ENCODE measurements around the gene RBM47.

RBM47 gene

DNA sequence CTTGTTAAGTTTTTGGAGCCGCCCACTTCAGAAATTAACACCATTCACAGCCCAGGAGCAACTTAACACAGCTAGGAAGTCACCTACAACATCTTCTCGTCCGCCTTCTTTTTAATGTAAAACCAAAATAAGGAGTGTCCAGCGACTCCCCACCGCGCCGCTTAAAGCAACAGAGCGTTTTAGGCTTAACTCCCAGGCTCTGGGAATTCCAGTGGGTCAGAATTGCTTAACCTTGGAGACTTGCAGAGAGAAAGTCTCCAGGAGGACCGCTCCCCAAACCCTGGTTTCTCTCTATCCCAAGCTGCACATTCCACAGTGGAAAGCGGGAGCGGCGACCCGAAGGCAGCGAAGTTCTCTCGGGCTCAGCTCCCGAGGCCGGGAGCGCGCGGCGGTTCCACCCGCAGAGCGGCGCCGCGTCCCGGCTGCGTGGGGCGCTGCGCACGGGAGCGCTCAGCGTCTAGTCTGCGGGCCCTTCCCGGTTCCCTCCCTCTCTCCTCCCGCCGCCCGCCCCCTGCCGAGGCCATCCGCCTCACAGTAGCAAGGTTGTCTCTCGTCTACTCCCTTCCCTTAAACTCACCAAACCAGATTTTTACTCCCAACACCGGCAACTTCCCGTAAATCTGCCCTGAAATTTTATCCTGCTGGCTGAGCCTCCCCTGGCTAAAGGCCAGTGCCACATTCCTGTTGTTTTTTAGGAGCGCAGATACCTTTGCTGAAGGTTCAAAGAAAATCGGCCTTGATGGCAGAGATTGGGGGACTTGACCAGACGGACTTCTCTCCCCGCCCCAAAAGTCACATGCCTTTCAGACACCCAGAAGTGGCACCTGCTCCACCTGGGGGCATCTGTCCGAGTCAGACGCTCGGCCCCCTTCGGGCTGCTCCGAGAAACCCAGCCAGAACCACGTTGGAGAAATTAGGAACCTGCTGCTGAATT, at the start of gene RBM47:
Gene RBM47 (minus strand): TSS at position 464 of the 934 bp plus-strand sequence. CDS start 190,971 bp downstream, outside the sequence.
- no peaks in the 10 kb centered on the region for H3K36me3 ChIP-seq (ENCODE audit: control insufficient read depth in 1 of 2, insufficient read depth in 2 of 2, low read length in 2 of 2)
- peak within 1 kb of the TSS; percentile 68 to 75 for H3K4me3 ChIP-seq (ENCODE audit: low read depth in 1 of 2, low read length in 2 of 2)
- H3K27ac ChIP-seq (ENCODE audit: low read length), result peak within 1 kb of the TSS; percentile 72

DNA sequence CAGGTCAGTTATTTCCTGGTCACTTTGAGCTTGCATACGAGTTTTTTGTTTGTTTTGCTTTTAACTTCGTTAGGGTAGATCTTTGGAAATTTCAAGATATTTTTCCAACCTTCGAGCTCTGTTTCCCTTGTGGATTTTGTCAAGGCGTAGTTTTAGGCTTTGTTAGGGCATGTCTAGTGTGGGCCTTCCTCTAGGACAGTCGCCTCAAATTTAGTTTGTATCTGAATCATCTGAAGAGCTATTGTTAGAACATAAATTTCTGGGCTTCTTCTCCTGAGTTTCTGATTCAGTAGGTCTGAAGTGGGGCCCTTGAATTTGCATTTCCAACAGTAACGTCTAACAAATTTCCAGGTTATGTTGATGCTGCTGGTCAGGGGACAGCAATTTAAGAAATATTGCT, 48.8 kb upstream of the RBM47 start:
- no peaks in the 10 kb centered on the region for H3K36me3 ChIP-seq (ENCODE audit: control insufficient read depth in 1 of 2, insufficient read depth in 2 of 2, low read length in 2 of 2)
- no peaks in the 10 kb centered on the region for H3K9me3 ChIP-seq (ENCODE audit: control insufficient read depth in 1 of 2, low read length in 2 of 2)

More for the DNA sequence above, at the start of gene RBM47:
- Histone ChIP-seq H3K9me3 (ENCODE audit: control insufficient read depth in 1 of 2, low read length in 2 of 2) (no peaks in the 10 kb centered on the region), H3K4me1 (ENCODE audit: control insufficient read depth in 1 of 2, insufficient read depth in 2 of 2, low read length in 2 of 2) (peaks cover 3 to 8% of the 10 kb centered on the region in 2 donors), H3K27me3 (ENCODE audit: low read depth, low read length) (no peaks in the 10 kb centered on the region)

DNA sequence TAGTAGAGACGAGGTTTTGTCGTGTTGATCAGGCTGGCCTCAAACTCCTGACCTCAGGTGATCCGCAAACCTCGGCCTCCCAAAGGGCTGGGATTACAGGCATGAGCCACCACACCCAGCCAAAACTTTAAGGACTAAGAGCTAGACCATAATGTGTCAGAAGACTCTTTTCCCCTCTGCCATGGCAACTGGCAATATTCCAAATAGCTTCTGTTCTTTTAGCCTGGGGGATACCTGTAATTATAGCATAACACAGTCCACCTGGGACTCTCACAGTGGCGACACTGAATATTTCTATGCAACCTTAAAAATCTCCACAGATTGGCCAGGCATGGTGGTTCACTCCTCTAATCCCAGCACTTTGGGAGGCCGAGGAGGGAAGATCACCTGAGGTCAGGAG, 45.5 kb upstream of the RBM47 start:
- Histone ChIP-seq H3K4me1 (ENCODE audit: control insufficient read depth in 1 of 2, insufficient read depth in 2 of 2, low read length in 2 of 2) (peaks cover 0 to 4% of the 10 kb centered on the region in 2 donors), H3K36me3 (ENCODE audit: control insufficient read depth in 1 of 2, insufficient read depth in 2 of 2, low read length in 2 of 2) (no peaks in the 10 kb centered on the region), H3K4me3 (ENCODE audit: low read depth in 1 of 2, low read length in 2 of 2) (no peak overlapping the region), H3K27me3 (ENCODE audit: low read depth, low read length) (no peaks in the 10 kb centered on the region), H3K9me3 (ENCODE audit: control insufficient read depth in 1 of 2, low read length in 2 of 2) (no peaks in the 10 kb centered on the region), H3K27ac (ENCODE audit: low read length) (no peak overlapping the region)

More for the DNA sequence above, 48.8 kb upstream of the RBM47 start:
- H3K27ac ChIP-seq (ENCODE audit: low read length), result no peak overlapping the region
- H3K4me3 ChIP-seq (ENCODE audit: low read depth in 1 of 2, low read length in 2 of 2), result no peak overlapping the region
- H3K4me1 ChIP-seq (ENCODE audit: control insufficient read depth in 1 of 2, insufficient read depth in 2 of 2, low read length in 2 of 2), result no peaks in the 10 kb centered on the region
- no peaks in the 10 kb centered on the region for H3K27me3 ChIP-seq (ENCODE audit: low read depth, low read length)

DNA sequence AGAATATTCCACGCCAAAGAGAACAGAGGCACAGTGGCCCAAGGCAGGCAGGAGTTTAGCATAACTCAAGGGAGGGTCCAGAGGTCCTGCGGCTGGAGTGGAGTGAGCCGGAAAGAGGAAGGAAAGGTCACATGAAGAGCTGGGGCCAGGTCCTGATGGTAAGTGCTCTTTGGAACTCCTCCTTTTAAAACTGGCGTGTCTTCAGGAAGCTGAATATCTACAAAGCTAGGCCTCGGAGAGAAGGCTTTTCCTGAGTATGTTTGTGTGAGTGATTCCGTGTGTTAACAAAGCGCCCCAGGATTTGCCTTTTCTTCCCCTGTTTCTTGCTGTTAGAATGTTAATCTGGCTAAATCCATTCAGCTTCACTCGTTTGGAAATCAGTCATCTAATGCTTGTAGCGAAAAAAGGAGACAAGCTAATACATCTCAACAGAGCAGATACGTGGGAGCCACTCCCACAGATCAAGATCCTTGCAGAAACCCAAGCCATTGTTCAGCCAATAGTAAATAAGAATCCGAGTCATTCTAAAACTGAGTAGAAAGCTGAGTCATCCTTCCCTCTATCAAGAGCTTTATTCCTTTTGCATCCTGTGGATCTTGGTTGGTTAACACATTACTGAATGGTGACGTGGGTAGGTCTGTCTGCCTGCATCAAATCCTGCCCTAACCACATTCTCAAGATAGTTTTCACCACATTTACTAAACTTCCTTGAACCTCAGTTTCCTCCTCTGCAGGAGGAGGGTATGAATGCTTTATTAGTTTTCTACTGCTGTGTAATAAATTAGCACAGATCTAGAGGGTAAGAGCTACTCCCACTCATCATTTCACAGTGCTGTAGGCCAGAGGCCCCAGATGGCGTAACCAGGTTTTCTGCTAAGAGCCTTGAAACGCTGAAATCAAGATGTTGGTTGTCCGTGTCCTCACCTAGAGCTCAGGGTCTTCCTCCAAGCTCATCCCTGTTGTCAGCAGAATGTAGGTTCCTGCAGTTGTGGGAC, 43.2 kb upstream of the RBM47 start:
- Histone ChIP-seq H3K36me3 (ENCODE audit: control insufficient read depth in 1 of 2, insufficient read depth in 2 of 2, low read length in 2 of 2) (no peaks in the 10 kb centered on the region), H3K27ac (ENCODE audit: low read length) (no peak overlapping the region), H3K9me3 (ENCODE audit: control insufficient read depth in 1 of 2, low read length in 2 of 2) (no peaks in the 10 kb centered on the region)

DNA sequence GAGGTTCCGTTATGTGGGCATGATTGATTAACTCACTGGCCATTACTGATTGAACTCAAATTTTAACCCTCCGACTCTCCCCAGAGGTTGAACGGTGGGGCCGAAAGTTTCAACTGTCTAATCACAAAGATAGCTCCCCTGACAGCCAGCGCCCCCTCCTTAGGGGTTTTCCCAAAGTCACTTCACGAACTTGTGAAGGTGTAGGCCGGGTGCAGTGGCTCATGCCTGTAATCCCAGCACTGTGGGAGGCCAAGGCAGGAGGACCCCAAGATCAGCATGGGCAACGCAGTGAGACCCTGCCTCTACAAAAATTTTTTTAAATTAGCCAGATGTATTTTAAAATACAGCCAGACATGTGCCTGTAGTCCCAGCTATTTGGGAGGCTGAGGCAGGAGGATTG, 39.8 kb upstream of the RBM47 start:
- Histone ChIP-seq H3K27ac (ENCODE audit: low read length) (no peak overlapping the region), H3K9me3 (ENCODE audit: control insufficient read depth in 1 of 2, low read length in 2 of 2) (no peaks in the 10 kb centered on the region), H3K4me3 (ENCODE audit: low read depth in 1 of 2, low read length in 2 of 2) (no peak overlapping the region), H3K4me1 (ENCODE audit: control insufficient read depth in 1 of 2, insufficient read depth in 2 of 2, low read length in 2 of 2) (peaks cover 0 to 4% of the 10 kb centered on the region in 2 donors), H3K27me3 (ENCODE audit: low read depth, low read length) (no peaks in the 10 kb centered on the region), H3K36me3 (ENCODE audit: control insufficient read depth in 1 of 2, insufficient read depth in 2 of 2, low read length in 2 of 2) (no peaks in the 10 kb centered on the region)

More for the DNA sequence above, 43.2 kb upstream of the RBM47 start:
- H3K4me1 ChIP-seq (ENCODE audit: control insufficient read depth in 1 of 2, insufficient read depth in 2 of 2, low read length in 2 of 2), result peaks cover 0 to 4% of the 10 kb centered on the region in 2 donors
- H3K27me3 ChIP-seq (ENCODE audit: low read depth, low read length), result no peaks in the 10 kb centered on the region
- no peak overlapping the region for H3K4me3 ChIP-seq (ENCODE audit: low read depth in 1 of 2, low read length in 2 of 2)

DNA sequence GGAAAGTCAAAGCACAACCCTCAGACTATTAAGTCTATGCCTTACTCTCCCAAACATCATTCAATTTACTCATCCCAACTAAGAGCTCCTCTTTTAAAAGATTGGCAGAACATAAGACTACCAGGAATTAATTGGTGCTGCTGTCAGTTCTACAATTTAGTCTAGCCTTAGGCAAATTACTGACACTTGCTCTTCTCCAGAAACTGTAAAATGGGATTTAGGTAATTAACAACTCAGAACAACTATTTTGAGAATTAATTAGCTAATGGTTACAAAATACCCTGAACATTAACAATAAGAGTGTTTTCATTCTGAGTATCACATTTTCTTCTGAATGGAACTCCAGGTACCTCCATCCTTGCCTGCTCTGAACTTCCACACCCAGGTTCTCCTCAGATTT, 36.2 kb upstream of the RBM47 start:
- Histone ChIP-seq H3K27ac (ENCODE audit: low read length) (no peak overlapping the region), H3K4me1 (ENCODE audit: control insufficient read depth in 1 of 2, insufficient read depth in 2 of 2, low read length in 2 of 2) (no peaks in the 10 kb centered on the region), H3K4me3 (ENCODE audit: low read depth in 1 of 2, low read length in 2 of 2) (no peak overlapping the region)

DNA sequence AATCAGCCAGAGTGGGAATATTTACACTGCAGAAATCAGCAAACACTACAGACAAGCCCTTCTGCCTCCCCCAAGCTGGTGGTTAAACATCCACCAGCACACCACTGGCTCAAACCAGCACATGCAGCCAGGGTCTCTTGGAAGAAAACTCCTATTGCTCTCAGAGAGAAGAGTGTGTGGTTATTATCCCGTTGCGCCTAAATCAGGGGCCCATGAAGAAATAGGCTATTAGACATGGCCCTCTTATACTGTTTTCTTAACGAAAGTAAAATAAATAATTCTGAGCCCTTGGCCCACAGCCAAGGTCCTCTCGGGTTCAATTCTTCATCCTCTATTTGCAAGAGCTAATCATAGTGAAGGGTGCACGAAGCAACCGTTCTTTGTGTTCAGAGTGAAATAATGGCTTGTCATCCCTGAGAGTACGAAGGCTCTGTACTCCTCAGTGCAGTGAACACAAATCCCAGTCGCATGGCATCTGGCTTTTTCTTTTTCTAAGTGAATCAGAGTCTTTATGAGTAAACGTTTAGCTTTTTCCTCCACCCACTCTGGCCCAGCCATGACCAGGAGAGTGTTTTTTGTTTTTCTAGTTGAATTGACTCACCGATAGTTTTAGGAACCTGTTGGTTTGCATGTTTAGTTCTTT, 33.4 kb upstream of the RBM47 start:
- no peak overlapping the region for H3K27ac ChIP-seq (ENCODE audit: low read length)
- H3K36me3 ChIP-seq (ENCODE audit: control insufficient read depth in 1 of 2, insufficient read depth in 2 of 2, low read length in 2 of 2), result no peaks in the 10 kb centered on the region
- H3K4me1 ChIP-seq (ENCODE audit: control insufficient read depth in 1 of 2, insufficient read depth in 2 of 2, low read length in 2 of 2), result no peaks in the 10 kb centered on the region
- no peaks in the 10 kb centered on the region for H3K9me3 ChIP-seq (ENCODE audit: control insufficient read depth in 1 of 2, low read length in 2 of 2)
- no peak overlapping the region for H3K4me3 ChIP-seq (ENCODE audit: low read depth in 1 of 2, low read length in 2 of 2)
- H3K27me3 ChIP-seq (ENCODE audit: low read depth, low read length), result no peaks in the 10 kb centered on the region

More for the DNA sequence above, 36.2 kb upstream of the RBM47 start:
- H3K36me3 ChIP-seq (ENCODE audit: control insufficient read depth in 1 of 2, insufficient read depth in 2 of 2, low read length in 2 of 2), result no peaks in the 10 kb centered on the region
- H3K27me3 ChIP-seq (ENCODE audit: low read depth, low read length), result no peaks in the 10 kb centered on the region
- H3K9me3 ChIP-seq (ENCODE audit: control insufficient read depth in 1 of 2, low read length in 2 of 2), result no peaks in the 10 kb centered on the region

DNA sequence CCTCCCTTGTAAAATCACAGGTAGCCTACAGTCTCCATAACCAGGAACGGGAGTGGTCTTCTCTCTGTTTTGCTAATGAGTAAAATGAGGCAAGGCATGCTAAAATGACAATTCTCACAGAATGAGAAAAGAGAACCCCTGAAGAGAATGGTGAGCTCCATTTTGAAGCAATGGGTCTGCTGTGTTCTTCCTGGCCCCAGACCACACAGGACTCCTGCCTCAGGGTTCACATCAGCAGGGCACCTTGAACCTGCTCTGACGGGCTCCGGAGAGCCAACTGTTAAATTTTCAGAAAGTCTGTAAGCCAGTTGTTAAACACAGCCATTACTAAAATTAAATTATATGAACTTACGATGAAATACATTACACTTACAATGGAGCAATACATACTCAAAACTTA, 32.1 kb upstream of the RBM47 start:
- Histone ChIP-seq H3K4me1 (ENCODE audit: control insufficient read depth in 1 of 2, insufficient read depth in 2 of 2, low read length in 2 of 2) (no peaks in the 10 kb centered on the region), H3K36me3 (ENCODE audit: control insufficient read depth in 1 of 2, insufficient read depth in 2 of 2, low read length in 2 of 2) (no peaks in the 10 kb centered on the region), H3K27me3 (ENCODE audit: low read depth, low read length) (no peaks in the 10 kb centered on the region), H3K4me3 (ENCODE audit: low read depth in 1 of 2, low read length in 2 of 2) (no peak overlapping the region), H3K9me3 (ENCODE audit: control insufficient read depth in 1 of 2, low read length in 2 of 2) (no peaks in the 10 kb centered on the region), H3K27ac (ENCODE audit: low read length) (no peak overlapping the region)

DNA sequence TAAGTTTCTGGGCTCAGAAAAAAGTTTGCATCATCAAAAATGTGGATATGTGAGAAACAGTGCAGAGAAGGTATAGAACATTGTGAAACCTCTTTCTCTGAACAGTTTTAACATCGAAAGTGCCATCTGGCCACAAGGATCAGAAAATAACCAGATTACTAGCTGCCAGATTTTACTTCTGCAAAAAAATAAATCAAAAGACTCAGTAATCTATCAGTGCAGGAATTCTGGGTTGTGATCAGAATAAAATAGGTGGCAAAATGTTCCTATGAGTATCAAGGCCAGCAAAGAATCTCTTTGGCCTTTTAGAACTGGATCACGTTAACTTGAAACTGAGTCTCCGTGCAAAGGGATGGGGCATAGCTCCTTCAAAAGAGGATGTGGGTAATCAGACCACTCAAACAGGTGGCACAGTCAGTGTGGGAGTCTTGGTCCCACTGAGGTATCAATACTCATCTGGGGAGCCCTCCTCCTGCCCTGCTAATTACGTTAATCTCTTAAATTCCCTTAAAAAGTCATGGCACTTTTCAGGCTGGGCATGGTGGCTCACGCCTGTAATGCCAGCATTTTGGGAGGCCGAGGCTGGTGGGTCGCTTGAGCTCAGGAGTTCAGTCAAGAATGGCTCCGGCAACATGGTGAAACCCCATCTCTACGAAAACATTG, 26.7 kb upstream of the RBM47 start:
- no peak overlapping the region for H3K4me3 ChIP-seq (ENCODE audit: low read depth in 1 of 2, low read length in 2 of 2)
- no peaks in the 10 kb centered on the region for H3K27me3 ChIP-seq (ENCODE audit: low read depth, low read length)
- no peaks in the 10 kb centered on the region for H3K4me1 ChIP-seq (ENCODE audit: control insufficient read depth in 1 of 2, insufficient read depth in 2 of 2, low read length in 2 of 2)
- no peaks in the 10 kb centered on the region for H3K36me3 ChIP-seq (ENCODE audit: control insufficient read depth in 1 of 2, insufficient read depth in 2 of 2, low read length in 2 of 2)
- no peaks in the 10 kb centered on the region for H3K9me3 ChIP-seq (ENCODE audit: control insufficient read depth in 1 of 2, low read length in 2 of 2)
- H3K27ac ChIP-seq (ENCODE audit: low read length), result no peak overlapping the region

DNA sequence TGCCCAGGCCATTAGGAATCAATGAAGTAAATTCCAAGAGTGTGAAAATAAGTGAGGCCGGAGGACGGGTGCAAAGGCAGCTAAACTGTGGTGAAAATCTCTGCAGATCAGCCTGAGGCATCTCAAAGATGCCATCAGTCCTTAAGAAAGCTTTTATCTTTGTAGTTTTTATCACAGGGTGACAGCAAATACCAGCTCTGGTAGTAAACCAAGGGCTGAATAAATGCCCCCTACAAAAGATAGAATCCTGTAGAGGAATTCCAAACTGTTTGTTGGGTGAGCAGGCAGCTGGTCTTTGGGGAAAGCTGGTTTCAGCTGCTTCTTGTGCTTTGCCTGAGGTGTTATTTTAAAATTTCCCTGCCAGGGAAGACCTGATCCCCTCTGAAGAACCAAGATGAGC, 21.6 kb upstream of the RBM47 start:
- Histone ChIP-seq H3K4me3 (ENCODE audit: low read depth in 1 of 2, low read length in 2 of 2) (no peak overlapping the region), H3K27me3 (ENCODE audit: low read depth, low read length) (no peaks in the 10 kb centered on the region), H3K27ac (ENCODE audit: low read length) (no peak overlapping the region), H3K4me1 (ENCODE audit: control insufficient read depth in 1 of 2, insufficient read depth in 2 of 2, low read length in 2 of 2) (peaks cover 0 to 3% of the 10 kb centered on the region in 2 donors), H3K9me3 (ENCODE audit: control insufficient read depth in 1 of 2, low read length in 2 of 2) (no peaks in the 10 kb centered on the region), H3K36me3 (ENCODE audit: control insufficient read depth in 1 of 2, insufficient read depth in 2 of 2, low read length in 2 of 2) (no peaks in the 10 kb centered on the region)

Data from muscle layer of duodenum (tissue), 2 donors.